Measurements from ENCODE around the gene TBC1D5.
A peak's percentile ranks its signal among the peaks of the same experiment; 100 is the strongest.

Gene TBC1D5

DNA sequence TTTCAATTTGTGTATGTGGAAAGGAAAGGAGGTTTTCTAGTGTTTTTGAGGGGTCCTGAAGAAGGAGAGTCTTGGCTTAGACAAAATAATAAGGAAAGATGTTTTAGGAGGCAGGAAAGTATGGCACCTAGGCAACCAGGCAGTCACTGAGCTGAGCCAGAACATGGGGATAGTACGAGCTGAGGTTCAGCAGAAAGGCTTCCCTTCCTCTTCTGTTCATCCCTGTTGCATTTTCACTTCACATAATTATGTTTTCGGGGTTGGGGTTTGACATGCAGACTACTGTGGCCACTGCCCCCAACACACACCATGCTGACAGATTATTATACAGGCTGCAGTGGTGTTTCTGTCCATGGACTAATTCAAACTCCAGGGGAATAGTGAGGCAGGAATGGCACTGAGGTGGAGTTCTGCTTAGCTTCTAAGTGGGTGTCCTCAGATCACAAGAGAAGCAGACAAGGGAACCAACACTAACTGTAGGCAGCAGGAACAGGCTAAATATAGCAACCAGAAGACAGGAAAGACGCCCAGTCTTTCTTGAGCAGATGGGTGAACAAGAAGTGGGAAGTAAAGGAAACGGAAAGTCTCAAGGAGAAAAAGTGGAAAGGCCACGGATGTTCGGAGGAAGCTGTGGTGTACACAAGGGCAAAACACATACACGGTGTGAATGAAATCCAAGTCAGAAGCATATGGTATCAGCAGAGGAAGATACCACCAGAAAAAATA, 551.9 kb downstream of the TBC1D5 start:
- no peak for TF ChIP-seq CTCF (IDR thresholded peaks at IDR 0.05)
- Histone ChIP-seq H3K27ac (no peak overlapping the region), H3K9me3 (no peaks in the 10 kb centered on the region), H3K4me1 (peaks cover 0 to 34% (median 8%) of the 10 kb centered on the region in 4 donors), H3K36me3 (no peaks in the 10 kb centered on the region), H3K27me3 (no peaks in the 10 kb centered on the region), H3K4me3 (no peak overlapping the region)
- intact Hi-C loops (cut with DNase I; ENCODE audit: low total_unique reads), result no loop called here
- no peak for DNase-seq

- intact Hi-C loops (cut with DNase I; ENCODE audit: low total_unique reads), result no loop called here
- TF ChIP-seq CTCF (IDR thresholded peaks at IDR 0.05), result no peak
- Histone ChIP-seq H3K27me3 (no peaks in the 10 kb centered on the region), H3K36me3 (peaks cover 0 to 7% (median 0%) of the 10 kb centered on the region in 3 donors), H3K27ac (no peak overlapping the region), H3K9me3 (no peaks in the 10 kb centered on the region), H3K4me1 (peaks cover 0 to 23% (median 2%) of the 10 kb centered on the region in 4 donors), H3K4me3 (no peak overlapping the region)
- DNase-seq, result no peak
Measured at GRCh38 chr3:17188378-17188777, 554.1 kb downstream of the TBC1D5 start.

DNA sequence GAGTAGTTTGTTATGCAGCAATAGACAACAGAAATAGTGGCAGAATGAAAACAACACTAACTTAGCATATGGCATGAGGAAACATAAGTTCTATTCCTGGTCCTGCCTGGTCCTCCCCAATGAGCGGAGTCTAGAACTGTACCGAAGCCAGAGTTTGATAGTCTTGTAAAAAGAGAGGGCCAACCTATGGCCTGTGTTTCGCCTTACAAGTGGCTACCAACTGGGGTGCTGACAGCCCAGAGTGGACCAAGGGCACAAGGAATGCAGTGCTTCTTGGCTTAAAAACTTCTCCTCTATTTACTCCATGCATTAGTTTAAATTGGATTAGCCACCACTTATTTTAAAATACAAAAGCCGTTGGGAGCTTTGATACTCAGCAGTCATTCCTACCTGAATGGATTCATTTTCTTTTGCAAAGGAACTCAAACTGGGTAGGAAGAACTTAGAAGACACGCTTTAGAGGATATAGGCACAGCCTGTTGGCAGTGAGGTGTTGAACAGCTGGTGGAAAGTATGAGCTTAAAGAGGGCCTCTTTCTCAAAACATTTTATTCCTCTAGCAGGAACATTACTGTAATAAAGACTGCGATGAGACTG, 554.7 kb downstream of the TBC1D5 start:
- intact Hi-C loops (cut with DNase I; ENCODE audit: low total_unique reads), result no loop called here
- no peak for DNase-seq
- TF ChIP-seq CTCF (IDR thresholded peaks at IDR 0.05), result no peak
- Histone ChIP-seq H3K36me3 (peaks cover 0 to 12% (median 0%) of the 10 kb centered on the region in 3 donors), H3K27me3 (no peaks in the 10 kb centered on the region), H3K27ac (no peak overlapping the region), H3K4me3 (no peak overlapping the region), H3K4me1 (peaks cover 0 to 23% (median 2%) of the 10 kb centered on the region in 4 donors), H3K9me3 (no peaks in the 10 kb centered on the region)

DNA sequence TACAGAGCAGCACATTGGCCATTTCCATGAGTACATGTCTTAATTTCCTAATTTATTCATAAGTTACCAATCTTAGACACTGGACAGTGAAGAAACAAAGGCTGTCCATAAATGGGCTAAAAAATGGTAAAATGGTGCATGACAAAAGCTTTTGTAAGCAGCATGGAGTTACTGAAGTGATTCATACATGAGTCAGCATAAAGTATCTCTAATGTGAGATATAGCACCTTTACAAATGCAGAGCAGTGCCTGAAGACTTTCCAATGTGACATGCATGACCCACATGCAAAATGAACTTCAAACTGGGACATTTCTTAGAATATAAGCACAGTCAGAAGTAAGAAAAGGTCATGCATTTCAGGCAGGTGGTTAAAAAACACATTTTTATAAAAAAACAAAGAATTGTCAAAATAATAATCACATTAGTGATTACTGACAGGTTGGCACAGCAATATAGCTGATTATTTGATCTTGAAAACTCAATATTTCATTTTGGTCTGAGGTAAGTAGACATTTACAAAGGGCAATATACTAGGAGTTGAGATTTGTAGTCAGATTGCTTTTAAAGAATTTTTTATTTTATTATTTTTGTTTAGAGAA, 558.4 kb downstream of the TBC1D5 start:
- peaks cover 0 to 45% (median 10%) of the 10 kb centered on the region in 4 donors for H3K4me1 ChIP-seq
- no peaks in the 10 kb centered on the region for H3K9me3 ChIP-seq
- peaks cover 0 to 12% (median 0%) of the 10 kb centered on the region in 3 donors for H3K36me3 ChIP-seq
- intact Hi-C loops (cut with DNase I; ENCODE audit: low total_unique reads), result no loop called here
- TF ChIP-seq CTCF (IDR thresholded peaks at IDR 0.05), result no peak
- no peak for DNase-seq
- no peak overlapping the region for H3K27ac ChIP-seq
- H3K4me3 ChIP-seq, result no peak overlapping the region
- no peaks in the 10 kb centered on the region for H3K27me3 ChIP-seq

DNA sequence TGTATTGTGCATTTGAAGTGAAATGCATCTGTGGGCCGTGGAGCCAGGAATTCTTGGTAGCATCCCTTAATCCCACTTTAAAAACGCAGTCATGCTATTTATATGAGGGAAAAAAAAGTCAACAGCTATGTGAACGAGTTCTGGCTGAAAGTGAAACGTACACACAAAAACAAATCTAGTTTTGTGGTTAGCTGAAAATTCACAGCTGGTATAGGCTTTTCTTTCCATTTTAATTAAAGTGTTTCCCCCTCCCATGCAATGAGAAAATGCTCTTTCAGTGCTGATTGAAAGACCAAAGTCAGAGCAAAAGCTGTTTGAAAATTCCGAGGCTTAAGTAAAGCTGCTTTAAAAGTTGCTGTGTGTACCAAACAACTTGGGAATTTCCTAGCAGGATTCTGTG, 560.3 kb downstream of the TBC1D5 start:
- no peak for TF ChIP-seq CTCF (IDR thresholded peaks at IDR 0.05)
- Histone ChIP-seq H3K36me3 (peaks cover 0 to 12% (median 0%) of the 10 kb centered on the region in 3 donors), H3K4me1 (peaks cover 0 to 37% (median 14%) of the 10 kb centered on the region in 4 donors), H3K27ac (peak overlapping the region in 1 of 2 donors; percentile 17), H3K9me3 (no peaks in the 10 kb centered on the region), H3K27me3 (no peaks in the 10 kb centered on the region), H3K4me3 (no peak overlapping the region)
- intact Hi-C loops (cut with DNase I; ENCODE audit: low total_unique reads), result no loop called here
- no peak for DNase-seq
